AG08395 (cell line): ENCODE measurements around the gene GRHL1.

Experiments
- DNase-seq: peaks from one replicate; pipeline ENCODE4 v3.0.0; 2012; ENCODE audit warnings: mixed read lengths, low spot score

GRHL1 gene

DNA sequence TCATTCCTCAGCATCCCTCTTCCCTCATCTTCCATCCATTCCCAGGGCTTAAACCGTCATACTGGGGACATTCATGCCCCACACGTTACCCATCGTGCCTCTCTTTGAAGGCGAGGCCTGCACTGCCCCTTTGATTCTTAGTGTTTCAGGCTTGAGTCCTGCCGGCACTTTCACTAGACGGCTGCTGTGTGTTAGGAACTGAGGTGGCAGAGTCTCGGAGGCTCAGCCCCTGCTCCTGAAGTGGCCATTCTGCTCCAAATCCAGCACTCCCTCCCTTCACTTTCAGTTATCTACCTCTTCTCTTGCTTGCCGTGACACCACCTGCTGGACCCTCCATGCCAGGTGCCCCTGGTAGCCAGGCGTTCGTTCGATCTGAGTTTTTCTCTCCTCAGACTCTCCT lies 43.0 kb downstream of the GRHL1 start:
- no peak for DNase-seq

DNA sequence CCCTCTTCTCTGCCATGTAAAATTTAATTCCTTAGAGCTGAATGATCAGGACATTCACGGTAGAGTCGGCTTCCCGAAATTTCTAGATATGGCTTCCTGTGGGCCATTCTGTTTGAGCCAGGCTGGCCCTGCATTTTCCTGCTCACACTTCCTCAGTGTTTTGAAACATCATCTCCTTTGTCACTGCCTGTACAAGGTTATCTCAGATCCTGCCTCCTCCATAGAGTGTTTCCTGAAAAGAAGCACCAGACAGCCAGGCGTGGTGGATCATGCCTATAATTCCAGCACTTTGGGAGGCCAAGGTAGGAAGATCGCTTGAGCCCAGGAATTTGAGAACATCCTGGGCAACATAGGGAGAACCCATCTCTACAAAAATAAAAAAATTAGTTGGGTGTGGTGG lies 43.6 kb downstream of the GRHL1 start:
- DNase-seq: no peak

DNA sequence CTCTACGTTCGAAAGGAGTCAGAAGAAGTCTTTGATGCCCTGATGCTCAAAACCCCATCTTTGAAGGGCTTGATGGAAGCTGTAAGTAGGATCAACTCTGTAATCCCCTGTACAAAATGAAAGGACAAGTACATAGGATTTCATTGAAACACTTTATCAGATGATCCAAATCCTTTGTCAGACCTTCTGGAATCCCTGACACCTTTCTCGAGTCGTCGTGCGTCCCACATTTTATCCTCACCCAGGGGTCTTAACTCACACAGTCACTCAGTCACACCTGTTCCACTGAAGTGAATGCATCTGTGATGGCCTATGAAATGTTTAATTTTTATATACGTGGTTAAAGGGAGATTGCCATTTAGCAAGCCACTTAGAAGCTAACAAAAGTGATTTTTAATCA lies 44.8 kb downstream of the GRHL1 start:
- no peak for DNase-seq

DNA sequence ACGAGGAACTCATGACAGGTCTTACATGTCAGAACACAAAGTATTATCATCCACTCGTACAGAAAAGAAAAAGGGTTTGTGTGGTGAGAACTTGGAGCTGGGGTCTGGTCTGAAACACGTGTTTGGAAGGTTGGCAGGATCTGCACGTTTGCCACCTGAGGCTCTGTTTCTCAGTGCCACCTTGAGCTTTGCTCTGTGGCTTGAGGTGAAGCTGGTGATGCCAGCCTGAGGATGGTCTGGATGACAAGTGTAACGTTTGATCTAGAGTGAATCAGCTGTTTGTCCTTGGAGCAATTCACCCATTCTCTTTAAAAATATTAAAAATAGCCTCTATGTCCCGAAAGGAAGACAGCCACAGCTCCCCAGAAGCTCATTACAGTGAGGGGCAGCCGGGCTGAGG lies 46.4 kb downstream of the GRHL1 start:
- DNase-seq: no peak

DNA sequence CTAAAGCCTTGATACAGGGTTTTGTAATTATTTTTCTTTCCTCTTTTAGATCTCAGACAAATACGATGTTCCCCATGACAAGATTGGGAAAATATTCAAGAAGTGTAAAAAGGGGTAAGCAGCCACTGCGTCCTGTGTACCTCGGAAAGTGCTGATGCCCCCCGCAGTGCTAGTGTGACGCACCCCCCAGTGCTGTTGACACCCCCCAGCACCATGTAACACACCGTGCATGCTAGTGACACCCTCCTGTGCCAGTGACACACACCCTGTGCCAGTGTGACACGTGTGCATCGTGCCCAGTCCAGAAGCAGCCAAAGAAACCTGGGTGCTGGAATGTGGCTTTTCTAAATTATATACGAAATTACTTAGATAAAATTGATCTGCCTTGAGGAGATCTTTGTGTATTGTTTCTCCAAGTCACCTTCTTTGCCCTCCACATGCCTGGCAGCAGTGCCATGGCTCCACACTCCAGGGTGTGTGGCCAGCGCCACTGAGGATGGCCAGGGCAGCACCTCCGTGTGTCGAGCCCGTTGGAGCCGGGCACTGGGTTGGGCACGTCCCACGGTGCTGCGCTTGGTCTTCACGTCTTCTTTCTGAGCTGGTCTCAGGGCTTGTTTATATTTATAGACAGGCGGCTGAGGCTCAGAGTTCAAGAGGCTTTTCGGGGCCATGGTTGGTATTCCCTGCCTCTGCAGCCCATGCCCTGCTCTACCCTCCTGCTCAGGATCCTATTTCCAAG lies 47.6 kb downstream of the GRHL1 start:
- DNase-seq: no peak

DNA sequence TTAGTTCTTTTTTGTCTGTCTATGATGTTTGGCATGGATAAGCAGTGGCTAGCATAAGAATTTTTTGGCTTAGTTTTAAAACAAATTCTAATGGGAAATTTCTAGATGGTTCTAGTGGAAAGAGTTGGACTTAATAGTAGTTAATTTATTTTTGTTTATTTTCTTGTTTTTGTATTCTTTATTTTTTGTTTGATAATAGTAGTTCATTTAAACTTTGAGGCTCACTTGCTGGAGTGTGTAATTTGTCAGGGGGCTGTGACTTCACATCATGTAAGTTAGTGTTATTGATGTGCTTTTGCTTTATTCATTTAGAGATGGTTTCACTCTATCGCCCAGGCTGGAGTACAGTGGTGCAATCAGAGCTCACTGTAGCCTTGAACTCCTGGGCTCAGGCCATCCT lies 48.2 kb downstream of the GRHL1 start:
- DNase-seq: no peak

DNA sequence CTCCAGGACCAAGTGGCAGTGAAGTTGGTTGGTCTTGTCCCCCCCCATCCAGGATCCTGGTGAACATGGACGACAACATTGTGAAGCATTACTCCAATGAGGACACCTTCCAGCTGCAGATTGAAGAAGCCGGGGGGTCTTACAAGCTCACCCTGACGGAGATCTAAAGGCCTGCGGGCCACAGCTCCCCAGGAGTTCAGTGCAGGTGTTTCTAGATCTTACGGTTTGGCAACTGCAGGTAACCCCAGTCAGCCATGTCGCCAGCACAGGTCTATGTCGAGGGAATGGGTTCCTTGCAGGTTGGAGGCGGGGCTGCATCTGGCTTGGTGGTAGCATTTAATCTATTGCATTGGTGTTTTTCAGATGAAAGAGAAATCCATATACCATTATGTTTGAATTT lies 49.0 kb downstream of the GRHL1 start:
- no peak for DNase-seq

DNA sequence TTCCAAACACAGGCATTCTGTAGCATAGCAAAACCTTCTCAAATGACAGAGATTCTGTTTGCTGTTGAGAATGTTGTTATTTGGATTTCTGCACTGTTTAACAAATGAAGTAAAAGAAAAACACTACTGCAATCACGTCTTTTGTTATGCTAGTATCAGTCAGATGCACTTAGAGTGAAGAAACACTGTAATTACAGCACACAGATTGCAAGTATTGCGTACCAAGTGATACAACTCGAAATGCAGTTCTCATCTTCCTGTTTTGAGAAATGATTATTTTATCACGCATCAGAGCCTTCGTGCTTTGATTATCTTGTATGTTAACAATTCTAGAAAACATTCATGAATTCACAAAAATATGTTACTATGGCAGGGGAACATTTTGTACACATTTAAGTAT lies 50.1 kb downstream of the GRHL1 start:
- DNase-seq: no peak

DNA sequence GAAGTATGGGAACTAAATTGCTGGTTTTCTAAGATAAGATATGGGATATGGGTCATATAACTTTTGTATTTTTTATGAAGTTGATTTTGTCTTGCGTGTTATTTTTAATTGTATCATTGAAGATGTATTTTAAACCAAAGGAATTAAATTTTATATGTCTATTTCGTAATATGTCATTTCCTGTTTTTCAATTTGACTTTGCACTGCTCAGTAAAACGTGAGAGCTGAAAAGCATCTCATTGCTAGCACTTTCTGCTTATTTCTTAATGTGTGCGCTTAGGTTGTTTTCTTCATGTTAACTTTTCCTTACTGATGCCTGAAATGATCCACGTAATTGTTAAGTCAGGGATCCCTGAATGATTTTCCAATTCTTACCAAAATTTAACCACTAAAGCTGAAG lies 50.6 kb downstream of the GRHL1 start:
- no peak for DNase-seq

DNA sequence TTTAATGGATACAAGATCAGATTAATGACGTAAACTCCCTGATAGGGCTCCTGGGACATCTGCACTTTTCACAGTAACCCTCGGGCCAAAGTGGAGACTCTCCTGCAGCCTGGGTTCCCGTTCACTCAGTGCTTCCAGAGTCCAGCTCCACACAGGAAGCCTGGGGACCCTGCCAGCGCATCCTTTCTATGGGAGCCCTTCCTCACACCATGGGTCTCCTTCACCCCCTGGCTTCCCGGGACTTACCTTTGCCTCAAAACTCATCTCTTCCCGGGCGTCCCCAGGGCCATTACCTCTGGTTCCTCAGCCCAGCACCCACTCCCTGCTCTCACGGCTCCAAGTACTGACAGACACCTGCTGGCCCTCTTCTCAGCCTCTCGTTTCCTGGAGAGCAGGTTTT lies 51.2 kb downstream of the GRHL1 start:
- DNase-seq: no peak

DNA sequence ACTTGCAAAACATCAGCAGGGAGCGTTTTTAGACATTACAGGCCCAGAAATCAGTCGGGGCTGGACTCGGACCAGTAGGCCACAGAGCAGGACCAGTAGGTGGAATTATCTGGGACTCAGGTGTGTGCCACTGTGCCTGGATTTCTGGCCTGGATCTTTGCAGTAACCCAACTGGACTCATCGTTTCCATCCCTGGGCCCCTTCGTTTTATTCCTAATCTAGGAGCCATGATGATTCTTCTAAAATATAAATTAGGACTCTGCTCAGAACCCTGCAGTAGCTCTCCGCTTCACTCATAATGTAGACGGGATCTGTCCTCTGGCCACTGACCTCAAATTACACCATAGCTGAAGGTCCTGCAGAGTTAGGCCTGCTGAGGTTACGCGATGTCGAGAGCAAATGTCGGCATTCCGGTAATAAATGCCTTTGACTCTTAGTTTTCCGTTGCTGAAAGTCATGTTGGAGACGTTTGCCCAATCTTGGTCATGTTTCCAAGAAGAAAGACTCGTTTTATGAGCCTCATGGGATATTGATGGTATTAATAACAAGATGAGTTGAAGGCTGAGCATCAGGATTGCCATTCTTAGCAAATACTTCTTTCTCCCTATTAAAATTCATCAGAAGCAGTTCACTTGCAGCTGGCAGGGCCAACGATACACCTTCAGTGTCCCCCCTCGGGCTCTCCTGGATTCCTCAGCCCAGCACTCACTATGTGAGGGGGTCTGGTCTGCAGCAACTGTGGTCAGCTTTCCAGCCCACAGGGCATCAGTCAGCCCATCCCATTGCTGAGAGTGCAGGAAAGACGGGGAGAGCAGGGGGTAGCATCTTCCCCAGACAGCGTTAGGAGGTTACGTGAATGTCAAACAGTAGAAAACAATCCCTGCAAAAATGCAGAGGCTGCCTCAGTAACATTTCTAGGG lies 52.0 kb downstream of the GRHL1 start:
- no peak for DNase-seq

DNA sequence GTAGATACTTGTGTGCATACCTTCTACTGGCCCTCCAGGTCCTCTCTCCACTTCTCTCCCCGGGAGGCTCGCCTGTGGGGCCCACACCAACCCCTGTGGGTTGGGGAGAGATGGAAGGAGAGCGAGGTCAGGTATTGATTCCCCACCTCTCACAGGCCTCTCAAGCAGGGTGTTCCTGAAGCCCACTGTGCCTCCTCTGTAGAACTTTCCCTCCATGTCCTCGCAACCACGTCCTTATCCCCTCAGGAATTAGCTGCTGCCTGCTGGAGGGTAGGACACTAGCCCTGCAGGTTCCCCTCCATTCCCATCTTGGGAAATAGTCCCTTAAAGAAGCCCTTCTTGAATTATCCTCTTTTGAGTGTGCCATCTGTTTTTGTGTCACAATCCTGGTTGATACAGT lies 52.9 kb downstream of the GRHL1 start:
- DNase-seq: no peak

DNA sequence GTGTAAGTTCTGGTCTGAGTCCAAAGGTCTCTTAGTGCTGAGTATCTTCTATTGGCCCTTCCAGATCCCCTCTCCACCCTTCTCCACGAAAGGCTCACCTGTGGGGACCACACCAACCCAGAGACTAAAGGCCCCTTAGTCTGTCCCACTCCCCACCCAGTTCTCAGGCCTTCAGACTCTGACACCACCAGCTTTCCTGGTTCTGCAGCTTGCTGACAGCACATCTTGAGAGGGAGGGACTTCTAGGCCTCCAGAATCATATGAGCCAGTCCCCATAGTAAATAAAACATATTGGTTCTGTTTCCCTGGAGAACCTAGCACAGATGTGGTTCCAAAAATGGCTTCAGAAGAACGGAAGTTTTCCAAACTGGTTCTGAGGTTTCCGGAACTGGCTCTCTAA lies 53.3 kb downstream of the GRHL1 start:
- no peak for DNase-seq

DNA sequence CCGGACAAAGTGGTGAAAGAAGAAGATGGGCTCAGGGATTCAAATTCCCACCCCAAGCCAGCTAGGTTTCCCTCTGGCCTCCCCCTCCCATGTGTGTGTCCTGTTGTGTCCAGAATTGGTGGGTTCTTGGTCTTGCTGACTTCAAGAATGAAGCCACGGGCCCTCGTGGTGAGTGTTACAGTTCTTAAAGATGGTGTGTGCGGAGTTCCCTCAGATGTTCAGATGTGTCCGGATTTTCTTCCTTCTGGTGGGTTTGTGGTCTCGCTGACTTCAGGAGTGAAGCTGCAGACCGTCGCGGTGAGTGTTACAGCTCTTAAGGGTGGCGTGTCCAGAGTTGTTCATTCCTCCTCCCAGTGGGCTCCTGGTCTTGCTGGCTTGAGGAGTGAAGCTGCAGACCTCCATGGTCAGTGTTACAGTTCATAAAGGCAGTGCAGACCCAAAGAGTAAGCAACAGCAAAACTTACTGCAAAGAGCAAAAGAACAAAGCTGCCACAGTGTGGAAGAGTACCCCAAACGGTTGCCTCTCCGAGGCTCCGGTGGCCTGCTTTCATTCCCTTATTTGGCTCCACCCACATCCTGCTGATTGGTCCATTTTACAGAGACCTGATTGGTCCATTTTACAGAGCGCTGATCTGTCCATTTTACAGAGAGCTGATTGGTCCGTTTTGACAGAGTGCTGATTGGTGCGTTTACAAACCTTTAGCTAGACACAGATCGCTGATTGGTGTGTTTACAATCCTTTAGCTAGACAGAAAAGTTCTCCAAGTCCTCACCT lies 54.2 kb downstream of the GRHL1 start:
- DNase-seq: no peak

DNA sequence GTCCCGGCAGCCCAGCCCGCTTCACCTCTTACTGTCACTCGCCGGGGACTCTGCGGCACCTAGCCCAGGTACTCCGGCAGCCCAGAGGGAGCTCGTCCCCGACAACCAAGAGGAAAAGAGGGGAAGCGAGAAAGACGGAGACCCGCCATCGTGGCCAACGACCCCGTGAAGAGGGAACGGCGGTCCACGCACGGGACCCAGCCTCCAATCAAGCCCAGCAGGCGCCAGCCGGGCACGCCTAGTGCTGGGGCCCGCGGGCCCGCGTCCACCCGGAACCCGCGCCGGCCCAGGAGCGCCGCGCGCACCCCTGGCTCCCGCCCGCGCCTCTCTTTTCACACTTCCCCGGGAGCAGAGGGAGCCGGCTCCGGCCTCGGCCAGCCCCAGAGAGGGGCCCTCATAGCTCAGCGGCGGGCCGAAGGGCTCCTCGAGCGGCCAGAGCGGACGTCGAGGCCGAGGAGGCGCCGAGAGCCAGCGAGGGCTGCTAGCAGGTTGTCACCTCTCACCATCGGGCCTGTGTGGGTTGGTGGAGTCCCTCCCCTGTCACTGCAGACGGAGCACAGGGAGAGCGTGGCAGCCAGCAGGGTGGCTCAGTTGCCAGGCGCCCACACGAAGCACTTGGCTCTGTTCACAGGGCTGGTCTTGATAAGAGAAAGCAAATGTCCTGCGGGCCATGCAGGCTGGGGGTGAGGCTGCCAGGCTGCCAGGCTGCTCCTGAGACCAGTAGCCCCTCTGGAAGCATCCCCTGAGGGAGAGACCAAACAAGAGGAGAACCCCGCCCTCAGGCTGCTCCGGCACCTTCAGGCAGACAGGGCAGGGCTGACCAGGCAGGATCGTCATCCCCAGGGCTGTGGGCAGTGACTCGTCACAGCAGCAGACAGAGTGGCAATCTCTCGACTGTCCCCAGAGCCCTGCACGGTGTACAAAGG lies 55.0 kb downstream of the GRHL1 start:
- peak; percentile 43 for DNase-seq

DNA sequence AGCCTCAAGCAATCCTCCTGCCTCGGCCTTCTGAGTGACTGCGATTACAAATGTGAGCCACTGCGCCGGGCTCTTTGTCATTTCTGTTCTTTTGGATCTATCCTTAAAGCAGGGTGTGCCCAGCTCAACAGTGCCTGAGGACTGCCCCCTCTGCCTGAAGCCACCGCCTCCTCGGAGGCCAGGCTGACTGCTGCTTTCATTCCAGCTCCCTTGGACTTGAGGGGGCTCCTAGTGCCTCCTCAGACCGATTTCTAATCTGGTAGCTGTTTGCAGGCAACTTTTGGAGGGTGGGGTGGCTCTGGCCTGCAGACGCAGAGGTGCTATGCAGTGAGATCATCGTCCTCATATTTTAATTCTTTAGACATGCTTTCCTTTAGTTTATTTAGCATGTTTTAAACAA lies 55.9 kb downstream of the GRHL1 start:
- peak; percentile 38 for DNase-seq

DNA sequence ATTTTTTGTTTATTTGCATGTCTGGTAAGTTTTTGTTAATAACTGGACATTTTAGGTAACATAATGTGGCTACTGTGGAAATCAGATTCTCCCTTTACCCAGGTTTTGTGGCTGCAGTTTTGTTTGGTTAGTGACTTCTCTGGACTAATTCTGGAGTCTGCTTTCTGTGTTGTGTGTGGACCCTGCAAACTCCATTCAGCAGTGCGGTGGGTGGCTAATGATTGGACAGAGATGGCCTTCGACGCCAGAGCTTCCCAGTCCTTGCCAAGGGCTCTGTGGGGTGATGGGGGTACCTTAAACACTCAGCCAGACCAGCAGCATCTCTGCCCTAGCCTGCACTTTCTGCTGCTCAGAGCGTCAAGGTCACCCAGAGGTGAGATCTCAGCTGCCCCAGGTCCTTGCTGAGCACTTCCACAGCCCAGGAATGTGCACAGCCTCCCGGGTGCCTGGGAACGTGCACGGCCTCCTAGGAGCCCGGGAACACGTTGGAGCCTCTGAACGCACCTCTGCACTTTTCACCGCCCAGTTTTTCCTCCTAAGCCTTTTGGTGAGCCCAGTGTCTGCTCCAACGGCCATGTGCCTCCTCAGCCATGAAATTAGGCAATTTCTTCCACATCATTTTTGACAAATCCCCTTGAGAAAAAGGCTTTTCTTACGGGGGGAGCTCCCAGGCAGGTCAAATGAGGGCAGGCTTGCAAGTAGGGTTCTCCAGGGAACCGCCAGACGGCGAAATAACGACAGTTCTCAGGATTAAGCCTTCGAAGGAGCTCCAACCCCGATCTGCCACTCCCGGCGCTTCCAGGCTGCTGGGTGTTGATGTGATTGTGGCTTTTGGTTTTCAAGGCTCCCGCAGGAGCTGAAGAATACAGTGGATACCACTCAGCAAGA lies 56.7 kb downstream of the GRHL1 start:
- DNase-seq: no peak

DNA sequence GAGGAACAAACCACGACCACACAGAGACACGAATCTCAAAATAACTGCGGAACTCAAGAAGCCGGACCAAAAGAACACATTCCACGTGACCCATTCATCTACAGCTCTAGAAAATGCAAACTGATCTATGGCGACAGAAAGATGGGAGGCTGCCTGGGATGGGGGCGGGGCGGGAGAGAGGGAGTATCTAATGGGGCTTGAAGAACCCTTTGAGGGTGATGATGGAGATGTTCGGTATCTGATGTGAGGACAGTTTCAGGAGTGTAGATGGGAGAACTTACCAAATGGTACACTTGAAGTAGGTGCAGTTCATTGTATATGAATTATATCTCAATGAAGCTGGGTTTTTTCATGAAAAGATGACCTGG lies 57.3 kb downstream of the GRHL1 start:
- no peak for DNase-seq

DNA sequence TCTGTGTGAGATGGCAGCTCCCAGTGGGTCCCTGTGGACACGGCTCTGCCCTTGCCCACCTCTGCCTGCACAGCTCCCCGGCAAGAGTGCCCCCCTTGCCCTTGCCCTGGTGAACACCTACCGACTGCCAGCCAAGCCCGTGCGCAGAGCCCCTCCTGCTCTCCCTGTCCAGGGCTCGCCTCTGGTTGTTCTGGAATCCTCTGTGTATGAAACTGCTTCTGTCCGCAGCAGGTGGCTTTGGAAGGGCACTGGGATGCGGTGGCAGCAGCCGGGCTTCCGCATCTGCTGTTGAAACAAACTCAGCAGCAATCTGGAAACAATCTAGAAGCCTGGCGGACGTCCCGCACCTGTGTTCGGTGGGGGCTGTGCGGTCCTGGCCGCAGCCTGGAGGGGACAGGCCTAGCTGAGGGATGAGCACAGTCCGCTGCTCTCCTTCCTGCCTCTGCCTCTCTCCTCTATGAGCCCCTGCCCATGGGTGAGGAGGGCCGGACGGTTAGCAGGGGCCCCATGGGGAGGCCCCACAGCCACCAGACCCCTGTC lies 57.8 kb downstream of the GRHL1 start:
- DNase-seq: no peak
